Neuronal stem cell (in vitro differentiated cells): ENCODE data around the gene SIL1.

Experiments used
- DNase-seq: peaks from one replicate; pipeline ENCODE4 v3.0.0-alpha.2; 2013; ENCODE audit warnings: low spot score
- H2AFZ ChIP-seq: one replicate; pipeline ENCODE4 v1.6.1; 2013; ENCODE audit warnings: mild to moderate bottlenecking, low read length, inconsistent platforms
- H2AK5ac ChIP-seq: 2 replicates; pipeline ENCODE4 v1.6.1; 2013; ENCODE audit warnings: low read depth, mild to moderate bottlenecking, inconsistent platforms, low read length, moderate library complexity, mixed read lengths
- H2BK120ac ChIP-seq: 2 replicates; pipeline ENCODE4 v1.6.1; 2013; ENCODE audit warnings: low read depth, mild to moderate bottlenecking, inconsistent platforms, low read length, moderate library complexity, mixed read lengths
- H2BK12ac ChIP-seq: one replicate; pipeline ENCODE4 v1.6.1; 2013; ENCODE audit warnings: low read length, inconsistent platforms
- H2BK15ac ChIP-seq: 2 replicates; pipeline ENCODE4 v1.6.1; 2013; ENCODE audit warnings: mild to moderate bottlenecking, low read length, inconsistent platforms, mixed read lengths
- H2BK5ac ChIP-seq: one replicate; pipeline ENCODE4 v1.6.1; 2013; ENCODE audit warnings: inconsistent platforms, mild to moderate bottlenecking, low read length, moderate library complexity
- H3K14ac ChIP-seq: one replicate; pipeline ENCODE4 v1.6.1; 2013; ENCODE audit warnings: low read length, inconsistent platforms
- H3K18ac ChIP-seq: 2 replicates; pipeline ENCODE4 v1.6.1; 2013; ENCODE audit warnings: low read length, inconsistent platforms
- H3K23ac ChIP-seq: 2 replicates; pipeline ENCODE4 v1.6.1; 2013; ENCODE audit warnings: low read depth, mild to moderate bottlenecking, mixed read lengths, low read length, inconsistent platforms; ENCODE audit not compliant: poor library complexity
- H3K27ac ChIP-seq: replicated peaks from 3 replicates; pipeline ENCODE4 v1.5.1; 2013; ENCODE audit warnings: low read length, inconsistent platforms
- H3K27me3 ChIP-seq, 3 experiments: 2 replicates each; pipeline ENCODE4 v1.6.1; 2013; ENCODE audit warnings: low read length in 3 of 3, mild to moderate bottlenecking in 2 of 3, inconsistent platforms in 1 of 3, low read depth in 1 of 3, mixed read lengths in 1 of 3, moderate library complexity in 1 of 3; ENCODE audit not compliant: control insufficient read depth in 3 of 3, insufficient read depth in 3 of 3
- H3K36me3 ChIP-seq, 2 donors: replicated peaks in 1 of 2; 2 replicates each; pipeline ENCODE4 v1.6.1; 2013; ENCODE audit warnings: low read length in 2 of 2; ENCODE audit not compliant: control insufficient read depth in 2 of 2, insufficient read depth in 2 of 2
- H3K4ac ChIP-seq: 2 replicates; pipeline ENCODE4 v1.6.1; 2013; ENCODE audit warnings: inconsistent platforms, mild to moderate bottlenecking, low read length, moderate library complexity
- H3K4me1 ChIP-seq, 2 donors: 1 replicate in 1 of 2; 2 replicates in 1 of 2; pipeline ENCODE4 v1.6.1; 2013; ENCODE audit warnings: low read length in 2 of 2, low read depth in 1 of 2; ENCODE audit not compliant: control insufficient read depth in 2 of 2, insufficient read depth in 1 of 2
- H3K4me2 ChIP-seq: one replicate; pipeline ENCODE4 v1.6.1; 2013; ENCODE audit warnings: mild to moderate bottlenecking, low read length, inconsistent platforms; ENCODE audit not compliant: insufficient read depth, poor library complexity, severe bottlenecking
- H3K4me3 ChIP-seq, 2 donors: 2 replicates each; pipeline ENCODE4 v1.5.1; 2013; ENCODE audit warnings: low read length in 2 of 2, mild to moderate bottlenecking in 2 of 2, inconsistent platforms in 1 of 2, moderate library complexity in 1 of 2
- H3K79me1 ChIP-seq: one replicate; pipeline ENCODE4 v1.6.1; 2013; ENCODE audit warnings: low read depth, mild to moderate bottlenecking, inconsistent platforms, low read length, moderate library complexity
- H3K9ac ChIP-seq: one replicate; pipeline ENCODE4 v1.6.1; 2013; ENCODE audit warnings: mild to moderate bottlenecking, low read depth, low read length, inconsistent platforms; ENCODE audit not compliant: poor library complexity
- H3K9me3 ChIP-seq, 2 donors: replicated peaks in 1 of 2; 2 replicates each; pipeline versions ENCODE3 to v1.6.1; 2013; ENCODE audit warnings: low read length in 2 of 2, mild to moderate bottlenecking in 2 of 2, inconsistent platforms in 1 of 2, low read depth in 1 of 2, mixed read lengths in 1 of 2, moderate library complexity in 1 of 2; ENCODE audit not compliant: control insufficient read depth in 2 of 2, insufficient read depth in 1 of 2
- H4K8ac ChIP-seq: one replicate; pipeline ENCODE4 v1.6.1; 2013; ENCODE audit warnings: low read depth, mild to moderate bottlenecking, inconsistent platforms, low read length, moderate library complexity
- H4K91ac ChIP-seq: one replicate; pipeline ENCODE4 v1.6.1; 2013; ENCODE audit warnings: low read length, low read depth, mild to moderate bottlenecking, inconsistent platforms; ENCODE audit not compliant: poor library complexity
- WGBS, 2 donors: extraction: QIAGEN DNeasy Blood & Tissue Kit; methylation state at CpG; one replicate each; pipeline ENCODE4 v1.1.7; 2013; ENCODE audit warnings: missing lambda C conversion rate in 2 of 2, mixed read lengths in 1 of 2; ENCODE audit not compliant: insufficient read length in 2 of 2, insufficient replicate concordance in 1 of 2; ENCODE audit errors: extremely low coverage in 2 of 2; 5-methylcytosine and 5-hydroxymethylcytosine counted together

SIL1 gene

GRCh38 chr5:139091439-139092156 is 106.6 kb downstream of the SIL1 start:
- H4K91ac ChIP-seq = no peak overlapping the region
- H3K79me1 ChIP-seq = no peaks in the 10 kb centered on the region
- H3K14ac ChIP-seq = no peak overlapping the region
- no peak overlapping the region for H3K23ac ChIP-seq
- no peaks in the 10 kb centered on the region for H3K36me3 ChIP-seq
- H2BK5ac ChIP-seq = no peak overlapping the region
- no CpG with 5 or more reads among the region's 5 CpGs for WGBS, 2 donors
- no peak overlapping the region for H2BK15ac ChIP-seq
- H2AFZ ChIP-seq = no peak overlapping the region
- H3K27ac ChIP-seq = no peak overlapping the region
- no peak overlapping the region for H3K4me2 ChIP-seq
- H3K4me3 ChIP-seq = no peak overlapping the region
- no peak for DNase-seq
- no peak overlapping the region for H2AK5ac ChIP-seq
- H2BK120ac ChIP-seq = no peak overlapping the region
- no peak overlapping the region for H3K9ac ChIP-seq
- H3K4ac ChIP-seq = no peak overlapping the region
- H3K9me3 ChIP-seq = no peaks in the 10 kb centered on the region
- H4K8ac ChIP-seq = no peak overlapping the region
- no peak overlapping the region for H3K18ac ChIP-seq
- H2BK12ac ChIP-seq = no peak overlapping the region
- H3K4me1 ChIP-seq = peaks cover 0 to 37% of the 10 kb centered on the region in 2 donors
- no peaks in the 10 kb centered on the region for H3K27me3 ChIP-seq

- no peak for DNase-seq
- H4K8ac ChIP-seq = no peak overlapping the region
- WGBS, 2 donors = no CpG with 5 or more reads among the region's 5 CpGs
- no peaks in the 10 kb centered on the region for H3K36me3 ChIP-seq
- H3K4me3 ChIP-seq = no peak overlapping the region
- no peak overlapping the region for H2AFZ ChIP-seq
- H3K4me1 ChIP-seq = peaks cover 0 to 37% of the 10 kb centered on the region in 2 donors
- H2BK15ac ChIP-seq = no peak overlapping the region
- no peak overlapping the region for H3K27ac ChIP-seq
- H2BK12ac ChIP-seq = no peak overlapping the region
- H2AK5ac ChIP-seq = no peak overlapping the region
- H3K23ac ChIP-seq = no peak overlapping the region
- no peaks in the 10 kb centered on the region for H3K9me3 ChIP-seq
- no peak overlapping the region for H3K4ac ChIP-seq
- no peak overlapping the region for H2BK120ac ChIP-seq
- H3K79me1 ChIP-seq = no peaks in the 10 kb centered on the region
- H2BK5ac ChIP-seq = no peak overlapping the region
- H3K4me2 ChIP-seq = no peak overlapping the region
- no peak overlapping the region for H3K14ac ChIP-seq
- no peak overlapping the region for H3K18ac ChIP-seq
- no peak overlapping the region for H4K91ac ChIP-seq
- no peaks in the 10 kb centered on the region for H3K27me3 ChIP-seq
- no peak overlapping the region for H3K9ac ChIP-seq
Measured at GRCh38 chr5:139090581-139090980, 107.6 kb downstream of the SIL1 start.

GRCh38 chr5:139088024-139088423 is 110.1 kb downstream of the SIL1 start:
- no peak overlapping the region for H2BK120ac ChIP-seq
- no peaks in the 10 kb centered on the region for H3K79me1 ChIP-seq
- H2BK12ac ChIP-seq = no peak overlapping the region
- H3K4me2 ChIP-seq = no peak overlapping the region
- no peak overlapping the region for H4K91ac ChIP-seq
- no peak overlapping the region for H4K8ac ChIP-seq
- no peaks in the 10 kb centered on the region for H3K36me3 ChIP-seq
- no peak overlapping the region for H2AFZ ChIP-seq
- no peak overlapping the region for H2AK5ac ChIP-seq
- WGBS, 2 donors = no CpG with 5 or more reads among the region's 1 CpG
- no peak overlapping the region for H3K27ac ChIP-seq
- H2BK15ac ChIP-seq = no peak overlapping the region
- no peak for DNase-seq
- H3K4ac ChIP-seq = no peak overlapping the region
- H3K14ac ChIP-seq = no peak overlapping the region
- no peak overlapping the region for H3K23ac ChIP-seq
- H3K9me3 ChIP-seq = peaks cover 0 to 4% of the 10 kb centered on the region in 2 donors
- no peak overlapping the region for H3K9ac ChIP-seq
- H3K27me3 ChIP-seq = no peaks in the 10 kb centered on the region
- H3K4me1 ChIP-seq = peaks cover 0 to 27% of the 10 kb centered on the region in 2 donors
- H3K4me3 ChIP-seq = no peak overlapping the region
- no peak overlapping the region for H3K18ac ChIP-seq
- H2BK5ac ChIP-seq = no peak overlapping the region

GRCh38 chr5:139082813-139083498 is 115.2 kb downstream of the SIL1 start:
- H3K9ac ChIP-seq = no peak overlapping the region
- DNase-seq = no peak
- no peaks in the 10 kb centered on the region for H3K79me1 ChIP-seq
- WGBS, 2 donors = no CpG with 5 or more reads among the region's 2 CpGs
- H4K91ac ChIP-seq = no peak overlapping the region
- no peak overlapping the region for H2BK5ac ChIP-seq
- H3K23ac ChIP-seq = no peak overlapping the region
- no peaks in the 10 kb centered on the region for H3K27me3 ChIP-seq
- no peak overlapping the region for H2BK15ac ChIP-seq
- H2BK120ac ChIP-seq = no peak overlapping the region
- peaks cover 0 to 10% of the 10 kb centered on the region in 2 donors for H3K9me3 ChIP-seq
- no peaks in the 10 kb centered on the region for H3K36me3 ChIP-seq
- no peak overlapping the region for H3K4me3 ChIP-seq
- no peak overlapping the region for H4K8ac ChIP-seq
- H2BK12ac ChIP-seq = no peak overlapping the region
- no peak overlapping the region for H3K4ac ChIP-seq
- H3K4me2 ChIP-seq = no peak overlapping the region
- no peak overlapping the region for H2AK5ac ChIP-seq
- peaks cover 2 to 7% of the 10 kb centered on the region in 2 donors for H3K4me1 ChIP-seq
- H3K18ac ChIP-seq = no peak overlapping the region
- no peak overlapping the region for H3K27ac ChIP-seq
- no peak overlapping the region for H2AFZ ChIP-seq
- no peak overlapping the region for H3K14ac ChIP-seq
